22Rv1 (cell line): ENCODE data around the gene UQCR10.

Experiments
- ZFX ChIP-seq: fragments of 450-650 bp; IDR thresholded peaks from 2 replicates; pipeline ENCODE4 v1.6.1; 2017; ENCODE audit warnings: antibody characterized with exemption, borderline replicate concordance
- TF ChIP-seq, protein P1 (sequence below): fragments of 450-650 bp; IDR thresholded peaks from 2 replicates; pipeline ENCODE4 v1.5.1; 2017; ENCODE audit warnings: mild to moderate bottlenecking

DNA sequence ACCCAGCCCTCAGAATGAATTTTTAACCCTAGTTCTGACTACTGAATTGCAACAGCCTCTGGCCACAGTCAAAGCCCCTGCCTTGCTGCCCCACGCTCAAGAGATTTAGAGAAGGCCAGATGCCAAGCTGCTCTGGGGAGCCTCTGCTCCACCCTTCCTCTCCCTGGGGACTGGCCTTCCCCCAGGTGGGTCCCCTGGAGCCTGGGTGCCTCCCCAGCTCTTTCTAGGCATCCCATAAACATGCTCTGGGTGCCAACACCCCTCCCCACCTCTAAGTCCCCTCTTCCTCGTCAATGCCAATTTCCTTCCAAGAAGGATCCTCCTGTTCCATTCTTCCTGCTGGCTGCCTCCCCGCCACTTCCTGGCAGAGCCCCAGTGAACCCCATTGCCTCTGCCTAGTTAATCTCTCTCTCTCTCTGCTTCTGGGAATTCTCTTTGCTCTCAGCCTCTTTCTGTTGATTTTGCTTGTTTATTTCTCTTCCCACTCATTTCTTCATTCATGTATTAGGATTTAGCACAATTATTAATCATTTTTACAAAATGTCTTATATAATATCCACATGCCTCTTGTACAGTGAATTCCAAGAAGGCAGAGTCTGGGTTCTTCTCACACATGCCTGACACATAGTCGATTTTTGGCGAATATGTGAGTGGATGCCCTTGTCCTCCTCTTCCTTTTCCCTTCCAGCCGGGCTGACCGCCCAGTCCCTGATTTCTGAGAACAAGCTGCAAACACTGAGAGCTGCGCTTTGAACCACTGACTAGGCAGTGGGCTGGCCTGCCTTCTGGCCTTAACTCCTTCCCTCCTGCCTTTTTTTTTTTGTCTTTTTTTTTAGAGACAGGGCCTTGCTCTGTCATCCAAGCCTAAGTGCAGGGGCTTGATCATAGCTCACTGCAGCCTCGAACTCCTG lies 17.5 kb downstream of the UQCR10 start:
- TF ChIP-seq, protein P1, sequence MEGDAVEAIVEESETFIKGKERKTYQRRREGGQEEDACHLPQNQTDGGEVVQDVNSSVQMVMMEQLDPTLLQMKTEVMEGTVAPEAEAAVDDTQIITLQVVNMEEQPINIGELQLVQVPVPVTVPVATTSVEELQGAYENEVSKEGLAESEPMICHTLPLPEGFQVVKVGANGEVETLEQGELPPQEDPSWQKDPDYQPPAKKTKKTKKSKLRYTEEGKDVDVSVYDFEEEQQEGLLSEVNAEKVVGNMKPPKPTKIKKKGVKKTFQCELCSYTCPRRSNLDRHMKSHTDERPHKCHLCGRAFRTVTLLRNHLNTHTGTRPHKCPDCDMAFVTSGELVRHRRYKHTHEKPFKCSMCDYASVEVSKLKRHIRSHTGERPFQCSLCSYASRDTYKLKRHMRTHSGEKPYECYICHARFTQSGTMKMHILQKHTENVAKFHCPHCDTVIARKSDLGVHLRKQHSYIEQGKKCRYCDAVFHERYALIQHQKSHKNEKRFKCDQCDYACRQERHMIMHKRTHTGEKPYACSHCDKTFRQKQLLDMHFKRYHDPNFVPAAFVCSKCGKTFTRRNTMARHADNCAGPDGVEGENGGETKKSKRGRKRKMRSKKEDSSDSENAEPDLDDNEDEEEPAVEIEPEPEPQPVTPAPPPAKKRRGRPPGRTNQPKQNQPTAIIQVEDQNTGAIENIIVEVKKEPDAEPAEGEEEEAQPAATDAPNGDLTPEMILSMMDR, result no peak
- TF ChIP-seq ZFX, result no peak
